ENCODE results near the gene GALNT10. TPM values are rescaled to one million over a fixed set of nuclear protein-coding genes. Genes with fewer than 3 reads are reported as not detected.

Gene GALNT10
- total RNA-seq, 1 experiment from 2014 or later, result 22.9 TPM

DNA sequence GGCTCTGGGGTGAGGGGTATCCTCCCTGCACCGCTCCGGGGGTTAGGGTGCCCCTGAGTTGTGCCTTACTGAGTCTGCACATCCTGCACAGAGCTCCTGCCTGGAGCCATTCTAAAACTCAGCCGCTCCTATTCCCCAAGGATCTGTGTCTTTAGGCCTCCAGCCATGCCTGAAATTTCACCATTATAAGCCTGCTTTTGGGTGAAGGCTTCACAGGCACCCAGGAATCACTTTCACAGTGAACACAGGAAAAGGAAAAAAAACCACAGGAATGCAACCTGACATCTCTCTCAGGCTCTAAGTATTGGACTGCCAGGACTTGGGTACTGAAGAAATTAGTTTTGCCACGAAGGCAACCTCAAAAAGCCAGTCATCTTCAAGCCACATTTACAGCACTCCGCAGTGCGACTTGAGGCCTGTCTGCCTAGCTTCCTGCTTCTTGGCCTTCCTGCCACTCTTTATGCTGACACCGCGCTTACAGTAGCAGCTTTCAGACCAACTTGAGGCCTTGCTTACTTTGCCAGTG, 30.9 kb downstream of the GALNT10 start (continued):
- TF ChIP-seq, protein P1, sequence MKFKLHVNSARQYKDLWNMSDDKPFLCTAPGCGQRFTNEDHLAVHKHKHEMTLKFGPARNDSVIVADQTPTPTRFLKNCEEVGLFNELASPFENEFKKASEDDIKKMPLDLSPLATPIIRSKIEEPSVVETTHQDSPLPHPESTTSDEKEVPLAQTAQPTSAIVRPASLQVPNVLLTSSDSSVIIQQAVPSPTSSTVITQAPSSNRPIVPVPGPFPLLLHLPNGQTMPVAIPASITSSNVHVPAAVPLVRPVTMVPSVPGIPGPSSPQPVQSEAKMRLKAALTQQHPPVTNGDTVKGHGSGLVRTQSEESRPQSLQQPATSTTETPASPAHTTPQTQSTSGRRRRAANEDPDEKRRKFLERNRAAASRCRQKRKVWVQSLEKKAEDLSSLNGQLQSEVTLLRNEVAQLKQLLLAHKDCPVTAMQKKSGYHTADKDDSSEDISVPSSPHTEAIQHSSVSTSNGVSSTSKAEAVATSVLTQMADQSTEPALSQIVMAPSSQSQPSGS (CRISPR knock-in tag; IDR thresholded peaks at IDR 0.05; ENCODE audit: borderline replicate concordance, low read depth), result no peak

DNA sequence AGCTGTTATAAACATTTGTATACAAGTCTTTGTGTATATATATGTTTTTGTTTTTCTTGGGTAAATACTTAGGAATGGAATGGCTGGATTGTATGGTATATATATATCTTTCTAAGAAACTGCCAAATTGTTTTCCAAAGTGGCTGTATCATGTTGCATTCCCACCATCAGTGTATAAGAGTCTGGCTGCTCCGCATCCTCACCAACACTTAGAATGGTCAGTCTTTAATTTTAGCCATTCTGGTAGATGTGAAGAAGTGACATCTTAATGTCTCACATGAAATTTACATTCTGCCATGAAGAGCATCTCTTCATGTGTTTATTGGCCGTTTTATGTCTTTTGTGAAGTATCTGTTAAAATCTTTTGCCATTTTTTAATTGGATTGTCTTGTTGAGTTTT, 31.9 kb downstream of the GALNT10 start:
- no peak overlapping the region for H3K27ac Mint-ChIP-seq
- ATAC-seq, result no peak
- H3K4me1 Mint-ChIP-seq, result peaks cover 60% of the 10 kb centered on the region
- CTCF ChIA-PET, result no interaction called here
- H3K27me3 Mint-ChIP-seq (ENCODE audit: low read depth), result no peaks in the 10 kb centered on the region
- TF ChIP-seq GRHL2 (CRISPR knock-in tag; IDR thresholded peaks at IDR 0.05; ENCODE audit: insufficient replicate concordance, severe bottlenecking), result no peak
- no peak for TF ChIP-seq NR3C1 (CRISPR knock-in tag; conservative IDR thresholded peaks at IDR 0.05; ENCODE audit: low read depth)
- TF ChIP-seq, protein P2, sequence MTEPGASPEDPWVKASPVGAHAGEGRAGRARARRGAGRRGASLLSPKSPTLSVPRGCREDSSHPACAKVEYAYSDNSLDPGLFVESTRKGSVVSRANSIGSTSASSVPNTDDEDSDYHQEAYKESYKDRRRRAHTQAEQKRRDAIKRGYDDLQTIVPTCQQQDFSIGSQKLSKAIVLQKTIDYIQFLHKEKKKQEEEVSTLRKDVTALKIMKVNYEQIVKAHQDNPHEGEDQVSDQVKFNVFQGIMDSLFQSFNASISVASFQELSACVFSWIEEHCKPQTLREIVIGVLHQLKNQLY (CRISPR knock-in tag; IDR thresholded peaks at IDR 0.05), result no peak
- POLR2A ChIA-PET, result no interaction called here
- peaks cover 16% of the 10 kb centered on the region for H3K9me3 Mint-ChIP-seq
- no peak overlapping the region for H3K4me3 Mint-ChIP-seq
- peaks cover 14% of the 10 kb centered on the region for H3K36me3 Mint-ChIP-seq
- no peak for DNase-seq (ENCODE audit: low spot score)

DNA sequence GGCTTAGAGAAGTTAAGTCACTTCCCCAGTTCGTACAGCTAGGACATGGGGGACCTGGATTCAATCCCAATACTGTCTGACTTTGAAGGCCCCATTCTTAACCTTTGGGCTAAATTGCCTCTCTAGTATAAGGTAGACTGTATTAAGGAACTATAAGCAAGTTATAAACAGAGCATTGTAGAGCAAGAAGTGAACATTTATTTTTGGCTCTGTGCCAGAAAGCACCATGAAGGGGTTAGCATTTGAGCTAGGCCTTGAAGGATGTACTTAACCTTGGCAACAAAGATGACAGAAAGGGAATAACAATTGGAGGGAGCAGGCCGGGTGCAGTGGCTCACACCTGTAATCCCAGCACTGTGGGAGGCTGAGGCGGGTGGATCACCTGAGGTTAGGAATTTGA, 32.8 kb downstream of the GALNT10 start:
- H3K9me3 Mint-ChIP-seq, result peaks cover 25% of the 10 kb centered on the region
- no peak for TF ChIP-seq TEAD4 (CRISPR knock-in tag; IDR thresholded peaks at IDR 0.05)
- TF ChIP-seq, protein P3, sequence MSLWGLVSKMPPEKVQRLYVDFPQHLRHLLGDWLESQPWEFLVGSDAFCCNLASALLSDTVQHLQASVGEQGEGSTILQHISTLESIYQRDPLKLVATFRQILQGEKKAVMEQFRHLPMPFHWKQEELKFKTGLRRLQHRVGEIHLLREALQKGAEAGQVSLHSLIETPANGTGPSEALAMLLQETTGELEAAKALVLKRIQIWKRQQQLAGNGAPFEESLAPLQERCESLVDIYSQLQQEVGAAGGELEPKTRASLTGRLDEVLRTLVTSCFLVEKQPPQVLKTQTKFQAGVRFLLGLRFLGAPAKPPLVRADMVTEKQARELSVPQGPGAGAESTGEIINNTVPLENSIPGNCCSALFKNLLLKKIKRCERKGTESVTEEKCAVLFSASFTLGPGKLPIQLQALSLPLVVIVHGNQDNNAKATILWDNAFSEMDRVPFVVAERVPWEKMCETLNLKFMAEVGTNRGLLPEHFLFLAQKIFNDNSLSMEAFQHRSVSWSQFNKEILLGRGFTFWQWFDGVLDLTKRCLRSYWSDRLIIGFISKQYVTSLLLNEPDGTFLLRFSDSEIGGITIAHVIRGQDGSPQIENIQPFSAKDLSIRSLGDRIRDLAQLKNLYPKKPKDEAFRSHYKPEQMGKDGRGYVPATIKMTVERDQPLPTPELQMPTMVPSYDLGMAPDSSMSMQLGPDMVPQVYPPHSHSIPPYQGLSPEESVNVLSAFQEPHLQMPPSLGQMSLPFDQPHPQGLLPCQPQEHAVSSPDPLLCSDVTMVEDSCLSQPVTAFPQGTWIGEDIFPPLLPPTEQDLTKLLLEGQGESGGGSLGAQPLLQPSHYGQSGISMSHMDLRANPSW (CRISPR knock-in tag; conservative IDR thresholded peaks at IDR 0.05; ENCODE audit: low read depth), result no peak
- TF ChIP-seq, protein P4, sequence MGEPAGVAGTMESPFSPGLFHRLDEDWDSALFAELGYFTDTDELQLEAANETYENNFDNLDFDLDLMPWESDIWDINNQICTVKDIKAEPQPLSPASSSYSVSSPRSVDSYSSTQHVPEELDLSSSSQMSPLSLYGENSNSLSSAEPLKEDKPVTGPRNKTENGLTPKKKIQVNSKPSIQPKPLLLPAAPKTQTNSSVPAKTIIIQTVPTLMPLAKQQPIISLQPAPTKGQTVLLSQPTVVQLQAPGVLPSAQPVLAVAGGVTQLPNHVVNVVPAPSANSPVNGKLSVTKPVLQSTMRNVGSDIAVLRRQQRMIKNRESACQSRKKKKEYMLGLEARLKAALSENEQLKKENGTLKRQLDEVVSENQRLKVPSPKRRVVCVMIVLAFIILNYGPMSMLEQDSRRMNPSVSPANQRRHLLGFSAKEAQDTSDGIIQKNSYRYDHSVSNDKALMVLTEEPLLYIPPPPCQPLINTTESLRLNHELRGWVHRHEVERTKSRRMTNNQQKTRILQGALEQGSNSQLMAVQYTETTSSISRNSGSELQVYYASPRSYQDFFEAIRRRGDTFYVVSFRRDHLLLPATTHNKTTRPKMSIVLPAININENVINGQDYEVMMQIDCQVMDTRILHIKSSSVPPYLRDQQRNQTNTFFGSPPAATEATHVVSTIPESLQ (CRISPR knock-in tag; IDR thresholded peaks at IDR 0.05), result no peak
- TF ChIP-seq NR3C1 (CRISPR knock-in tag; conservative IDR thresholded peaks at IDR 0.05; ENCODE audit: low read depth), result no peak
- no peak for TF ChIP-seq NFATC4 (CRISPR knock-in tag; IDR thresholded peaks at IDR 0.05)
- TF ChIP-seq, protein P5, sequence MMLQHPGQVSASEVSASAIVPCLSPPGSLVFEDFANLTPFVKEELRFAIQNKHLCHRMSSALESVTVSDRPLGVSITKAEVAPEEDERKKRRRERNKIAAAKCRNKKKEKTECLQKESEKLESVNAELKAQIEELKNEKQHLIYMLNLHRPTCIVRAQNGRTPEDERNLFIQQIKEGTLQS (CRISPR knock-in tag; conservative IDR thresholded peaks at IDR 0.05), result no peak
- TF ChIP-seq, protein P6, sequence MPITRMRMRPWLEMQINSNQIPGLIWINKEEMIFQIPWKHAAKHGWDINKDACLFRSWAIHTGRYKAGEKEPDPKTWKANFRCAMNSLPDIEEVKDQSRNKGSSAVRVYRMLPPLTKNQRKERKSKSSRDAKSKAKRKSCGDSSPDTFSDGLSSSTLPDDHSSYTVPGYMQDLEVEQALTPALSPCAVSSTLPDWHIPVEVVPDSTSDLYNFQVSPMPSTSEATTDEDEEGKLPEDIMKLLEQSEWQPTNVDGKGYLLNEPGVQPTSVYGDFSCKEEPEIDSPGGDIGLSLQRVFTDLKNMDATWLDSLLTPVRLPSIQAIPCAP (CRISPR knock-in tag; IDR thresholded peaks at IDR 0.05), result no peak
- TF ChIP-seq, protein P7, sequence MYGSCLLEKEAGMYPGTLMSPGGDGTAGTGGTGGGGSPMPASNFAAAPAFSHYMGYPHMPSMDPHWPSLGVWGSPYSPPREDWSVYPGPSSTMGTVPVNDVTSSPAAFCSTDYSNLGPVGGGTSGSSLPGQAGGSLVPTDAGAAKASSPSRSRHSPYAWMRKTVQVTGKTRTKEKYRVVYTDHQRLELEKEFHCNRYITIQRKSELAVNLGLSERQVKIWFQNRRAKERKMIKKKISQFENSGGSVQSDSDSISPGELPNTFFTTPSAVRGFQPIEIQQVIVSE (CRISPR knock-in tag; IDR thresholded peaks at IDR 0.05; ENCODE audit: borderline replicate concordance), result no peak
- TF ChIP-seq ELF4 (CRISPR knock-in tag; IDR thresholded peaks at IDR 0.05; ENCODE audit: low read depth), result no peak
- peaks cover 51% of the 10 kb centered on the region for H3K4me1 Mint-ChIP-seq
- H3K27ac Mint-ChIP-seq, result no peak overlapping the region
- peaks cover 23% of the 10 kb centered on the region for H3K36me3 Mint-ChIP-seq
- ChIA-PET POLR2A (no interaction called here), CTCF (interaction anchor here (1.0 kb wide), 1 partner anchor 151 kb away, joined by 3 read pairs; no protein-coding TSS in a partner anchor)
- ATAC-seq (no peak), DNase-seq (ENCODE audit: low spot score) (no peak)
- no peaks in the 10 kb centered on the region for H3K27me3 Mint-ChIP-seq (ENCODE audit: low read depth)
- no peak overlapping the region for H3K4me3 Mint-ChIP-seq

Data from WTC11 (cell line).